Measurements from ENCODE around the gene HSPA1A. TPM values are rescaled to one million over a fixed set of nuclear protein-coding genes. Genes with fewer than 3 reads are reported as not detected.
"Not testable (repeated sequence)": the region's sequence is repeated elsewhere in the genome, so short reads cannot be mapped to it uniquely, and the experiment has no call there.

HSPA1A gene

GRCh38 chr6:31864123-31864562 lies 48.8 kb downstream of the HSPA1A start:
- H3K27me3 ChIP-seq (ENCODE audit: control insufficient read depth, insufficient read depth, low read length); H3K9me3 ChIP-seq (replicated peaks; ENCODE audit: low read length); H3K36me3 ChIP-seq (ENCODE audit: insufficient read depth, low read length): not testable (repeated sequence)
- peaks cover 18% of the 10 kb centered on the region for H3K4me1 ChIP-seq (ENCODE audit: control insufficient read depth, insufficient read depth, low read length)
- H3K4me2 ChIP-seq (ENCODE audit: low read length): peak overlapping the region; percentile 93
- H3K4me3 ChIP-seq (ENCODE audit: low read length): peak overlapping the region; percentile 78
- peak overlapping the region; percentile 70 for H3K9ac ChIP-seq (ENCODE audit: low read depth, low read length)

- Histone ChIP-seq H3K36me3 (ENCODE audit: insufficient read depth, low read length) (peaks cover 3% of the 10 kb centered on the region), H3K9me3 (replicated peaks; ENCODE audit: low read length) (no peaks in the 10 kb centered on the region), H3K4me3 (ENCODE audit: low read length) (no peak overlapping the region), H3K27me3 (ENCODE audit: control insufficient read depth, insufficient read depth, low read length) (peaks cover 5% of the 10 kb centered on the region), H3K4me1 (ENCODE audit: control insufficient read depth, insufficient read depth, low read length) (peaks cover 18% of the 10 kb centered on the region), H3K4me2 (ENCODE audit: low read length) (no peak overlapping the region), H3K9ac (ENCODE audit: low read depth, low read length) (no peak overlapping the region)
These were observed 49.5 kb downstream of the HSPA1A start for GRCh38 chr6:31864818-31865204.

GRCh38 chr6:31865205-31866118 lies 50.1 kb downstream of the HSPA1A start:
- H3K9me3 ChIP-seq (replicated peaks; ENCODE audit: low read length): no peaks in the 10 kb centered on the region
- H3K4me1 ChIP-seq (ENCODE audit: control insufficient read depth, insufficient read depth, low read length): peaks cover 18% of the 10 kb centered on the region
- H3K4me3 ChIP-seq (ENCODE audit: low read length): no peak overlapping the region
- H3K36me3 ChIP-seq (ENCODE audit: insufficient read depth, low read length): no peaks in the 10 kb centered on the region
- H3K4me2 ChIP-seq (ENCODE audit: low read length): no peak overlapping the region
- H3K9ac ChIP-seq (ENCODE audit: low read depth, low read length): no peak overlapping the region
- H3K27me3 ChIP-seq (ENCODE audit: control insufficient read depth, insufficient read depth, low read length): peaks cover 5% of the 10 kb centered on the region

Small RNA genes lying within 50 kb of the gene (small RNA-seq; reads per million reads assigned to genes)
- not detected for gene RF00019
- gene SNORD48: 34.5 reads per million, percentile 95 among the genes with 10 or more reads in this experiment
- not detected for gene SNORD52
